ENCODE data around the gene CD79B. TPM values are rescaled to one million over a fixed set of nuclear protein-coding genes. Genes with fewer than 3 reads are reported as not detected.
A peak's percentile ranks its signal among the peaks of the same experiment; 100 is the strongest.

The CD79B gene
- 0.39 and 0.72 TPM in 2 replicates for total RNA-seq (2021)
- percentile 23 among the genes with signal in this experiment for Bru-seq, nascent RNA
- not detected for BruChase-seq, experiment 1, labeled RNA remaining after a 2-hour chase
- BruChase-seq, experiment 2, labeled RNA remaining after a 6-hour chase = percentile 28 among the genes with signal in this experiment
- long read RNA-seq, partial matches to known transcripts = 0 of 1 reads
- long read RNA-seq, other reads (novel, unspliced or antisense) = 0 of 1 reads

- no peak for TF ChIP-seq EZH2 (IDR thresholded peaks at IDR 0.05; ENCODE audit: borderline replicate concordance, low read depth, low read length, poor library complexity, severe bottlenecking)
- no peak for TF ChIP-seq CTCF (conservative IDR thresholded peaks at IDR 0.05; ENCODE audit: low read depth, low read length)
- intact Hi-C loops (cut with micrococcal nuclease; ENCODE audit: unreplicated experiment) = no loop called here
- H3K4me3 ChIP-seq (ENCODE audit: low read depth, low read length, poor library complexity, severe bottlenecking) = no peak within 1 kb of the TSS
- no TSS peak for BruUV-seq (replicated peaks)
- no peaks in the 10 kb centered on the region for H3K27me3 ChIP-seq (replicated peaks; ENCODE audit: insufficient read depth, low read depth, low read length, poor library complexity)
- DNase-seq (ENCODE audit: low spot score) = peak; percentile 19
- no peak within 1 kb of the TSS for H3K27ac ChIP-seq (ENCODE audit: low read depth, low read length, poor library complexity, severe bottlenecking)
- H3K9me3 ChIP-seq (ENCODE audit: low read depth, low read length, poor library complexity, severe bottlenecking) = no peaks in the 10 kb centered on the region
- H3K4me1 ChIP-seq (ENCODE audit: insufficient read depth, low read length, poor library complexity, severe bottlenecking) = peaks cover 15% of the 10 kb centered on the region
- H3K36me3 ChIP-seq (ENCODE audit: insufficient read depth, low read length, poor library complexity, severe bottlenecking) = no peaks in the 10 kb centered on the region
- ChIA-PET POLR2A (ENCODE audit: low non-redundant PET) (no interaction called here), CTCF (no interaction called here)
These were observed at the start of gene CD79B for GRCh38 chr17:63931981-63932561. CD79B (minus strand) TSS chr17:63932331; CDS start chr17:63932261, 70 bp downstream.

- Histone ChIP-seq H3K36me3 (ENCODE audit: insufficient read depth, low read length, poor library complexity, severe bottlenecking) (no peaks in the 10 kb centered on the region), H3K27ac (ENCODE audit: low read depth, low read length, poor library complexity, severe bottlenecking) (no peak overlapping the region), H3K4me1 (ENCODE audit: insufficient read depth, low read length, poor library complexity, severe bottlenecking) (no peaks in the 10 kb centered on the region), H3K27me3 (replicated peaks; ENCODE audit: insufficient read depth, low read depth, low read length, poor library complexity) (no peaks in the 10 kb centered on the region), H3K9me3 (ENCODE audit: low read depth, low read length, poor library complexity, severe bottlenecking) (no peaks in the 10 kb centered on the region), H3K4me3 (ENCODE audit: low read depth, low read length, poor library complexity, severe bottlenecking) (no peak overlapping the region)
- TF ChIP-seq EZH2 (IDR thresholded peaks at IDR 0.05; ENCODE audit: borderline replicate concordance, low read depth, low read length, poor library complexity, severe bottlenecking) = no peak
- no peak for TF ChIP-seq CTCF (conservative IDR thresholded peaks at IDR 0.05; ENCODE audit: low read depth, low read length)
- intact Hi-C loops (cut with micrococcal nuclease; ENCODE audit: unreplicated experiment) = no loop called here
- ChIA-PET POLR2A (ENCODE audit: low non-redundant PET) (no interaction called here), CTCF (no interaction called here)
- no TSS peak for BruUV-seq (replicated peaks)
- no peak for DNase-seq (ENCODE audit: low spot score)
These were observed 46.4 kb upstream of the CD79B start for GRCh38 chr17:63978272-63979200.

- intact Hi-C loops (cut with micrococcal nuclease; ENCODE audit: unreplicated experiment) = no loop called here
- TF ChIP-seq EZH2 (IDR thresholded peaks at IDR 0.05; ENCODE audit: borderline replicate concordance, low read depth, low read length, poor library complexity, severe bottlenecking) (no peak), CTCF (conservative IDR thresholded peaks at IDR 0.05; ENCODE audit: low read depth, low read length) (no peak)
- H3K9me3 ChIP-seq (ENCODE audit: low read depth, low read length, poor library complexity, severe bottlenecking) = no peaks in the 10 kb centered on the region
- CTCF ChIA-PET = no interaction called here
- H3K4me3 ChIP-seq (ENCODE audit: low read depth, low read length, poor library complexity, severe bottlenecking) = no peak overlapping the region
- no peak overlapping the region for H3K27ac ChIP-seq (ENCODE audit: low read depth, low read length, poor library complexity, severe bottlenecking)
- no peaks in the 10 kb centered on the region for H3K4me1 ChIP-seq (ENCODE audit: insufficient read depth, low read length, poor library complexity, severe bottlenecking)
- no peak for DNase-seq (ENCODE audit: low spot score)
- H3K36me3 ChIP-seq (ENCODE audit: insufficient read depth, low read length, poor library complexity, severe bottlenecking) = no peaks in the 10 kb centered on the region
- POLR2A ChIA-PET (ENCODE audit: low non-redundant PET) = no interaction called here
- no TSS peak for BruUV-seq (replicated peaks)
- no peaks in the 10 kb centered on the region for H3K27me3 ChIP-seq (replicated peaks; ENCODE audit: insufficient read depth, low read depth, low read length, poor library complexity)
These were observed 44.6 kb upstream of the CD79B start for GRCh38 chr17:63976702-63977101.
